LNCaP clone FGC (cell line): ENCODE results near the gene EVI5L.

Experiments used
- DNase-seq: peaks from one replicate; pipeline ENCODE4 v3.0.0-alpha.2; 2011; ENCODE audit warnings: low read depth
- H3K4me3 ChIP-seq: 2 replicates; pipeline ENCODE4 v1.5.1; 2011; ENCODE audit warnings: mild to moderate bottlenecking, low read depth, low read length, control low read depth
- TF ChIP-seq, protein P1 (sequence below): IDR thresholded peaks from 2 replicates; pipeline ENCODE4 v1.5.1; 2012; ENCODE audit warnings: mild to moderate bottlenecking; ENCODE audit not compliant: control insufficient read depth, insufficient read depth; ENCODE audit errors: extremely low read depth

Gene EVI5L

GRCh38 chr19:7908742-7909461 is 78.9 kb downstream of the EVI5L start:
- no peak overlapping the region for H3K4me3 ChIP-seq
- DNase-seq = no peak
- TF ChIP-seq, protein P1, sequence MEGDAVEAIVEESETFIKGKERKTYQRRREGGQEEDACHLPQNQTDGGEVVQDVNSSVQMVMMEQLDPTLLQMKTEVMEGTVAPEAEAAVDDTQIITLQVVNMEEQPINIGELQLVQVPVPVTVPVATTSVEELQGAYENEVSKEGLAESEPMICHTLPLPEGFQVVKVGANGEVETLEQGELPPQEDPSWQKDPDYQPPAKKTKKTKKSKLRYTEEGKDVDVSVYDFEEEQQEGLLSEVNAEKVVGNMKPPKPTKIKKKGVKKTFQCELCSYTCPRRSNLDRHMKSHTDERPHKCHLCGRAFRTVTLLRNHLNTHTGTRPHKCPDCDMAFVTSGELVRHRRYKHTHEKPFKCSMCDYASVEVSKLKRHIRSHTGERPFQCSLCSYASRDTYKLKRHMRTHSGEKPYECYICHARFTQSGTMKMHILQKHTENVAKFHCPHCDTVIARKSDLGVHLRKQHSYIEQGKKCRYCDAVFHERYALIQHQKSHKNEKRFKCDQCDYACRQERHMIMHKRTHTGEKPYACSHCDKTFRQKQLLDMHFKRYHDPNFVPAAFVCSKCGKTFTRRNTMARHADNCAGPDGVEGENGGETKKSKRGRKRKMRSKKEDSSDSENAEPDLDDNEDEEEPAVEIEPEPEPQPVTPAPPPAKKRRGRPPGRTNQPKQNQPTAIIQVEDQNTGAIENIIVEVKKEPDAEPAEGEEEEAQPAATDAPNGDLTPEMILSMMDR = no peak

GRCh38 chr19:7909471-7910067 is 79.6 kb downstream of the EVI5L start:
- TF ChIP-seq, protein P1 = no peak
- H3K4me3 ChIP-seq = no peak overlapping the region
- no peak for DNase-seq

DNA sequence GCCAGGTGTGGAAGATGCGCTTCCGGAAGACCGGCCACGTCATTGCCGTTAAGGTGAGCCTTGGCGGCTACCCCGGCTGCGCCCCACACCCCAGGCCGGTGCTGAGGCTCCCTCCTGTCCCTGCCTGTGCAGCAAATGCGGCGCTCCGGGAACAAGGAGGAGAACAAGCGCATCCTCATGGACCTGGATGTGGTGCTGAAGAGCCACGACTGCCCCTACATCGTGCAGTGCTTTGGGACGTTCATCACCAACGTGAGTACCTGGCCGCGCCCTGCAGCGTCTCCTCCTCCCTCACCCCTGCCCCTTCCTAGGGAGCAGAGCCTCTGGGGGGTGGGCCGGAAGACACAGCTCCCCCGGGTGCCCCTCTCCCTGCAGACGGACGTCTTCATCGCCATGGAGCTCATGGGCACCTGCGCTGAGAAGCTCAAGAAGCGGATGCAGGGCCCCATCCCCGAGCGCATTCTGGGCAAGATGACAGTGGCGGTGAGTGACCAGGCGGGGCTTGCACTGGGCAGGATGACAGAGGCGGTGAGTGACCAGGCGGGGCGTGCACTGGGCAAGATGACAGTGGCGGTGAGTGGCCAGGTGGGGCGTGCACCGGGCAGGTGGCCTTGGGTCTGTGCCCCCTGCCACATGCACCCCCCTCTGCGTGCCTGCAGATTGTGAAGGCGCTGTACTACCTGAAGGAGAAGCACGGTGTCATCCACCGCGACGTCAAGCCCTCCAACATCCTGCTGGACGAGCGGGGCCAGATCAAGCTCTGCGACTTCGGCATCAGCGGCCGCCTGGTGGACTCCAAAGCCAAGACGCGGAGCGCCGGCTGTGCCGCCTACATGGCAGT is 80.5 kb downstream of the EVI5L start:
- TF ChIP-seq, protein P1 = no peak
- no peak overlapping the region for H3K4me3 ChIP-seq
- no peak for DNase-seq

DNA sequence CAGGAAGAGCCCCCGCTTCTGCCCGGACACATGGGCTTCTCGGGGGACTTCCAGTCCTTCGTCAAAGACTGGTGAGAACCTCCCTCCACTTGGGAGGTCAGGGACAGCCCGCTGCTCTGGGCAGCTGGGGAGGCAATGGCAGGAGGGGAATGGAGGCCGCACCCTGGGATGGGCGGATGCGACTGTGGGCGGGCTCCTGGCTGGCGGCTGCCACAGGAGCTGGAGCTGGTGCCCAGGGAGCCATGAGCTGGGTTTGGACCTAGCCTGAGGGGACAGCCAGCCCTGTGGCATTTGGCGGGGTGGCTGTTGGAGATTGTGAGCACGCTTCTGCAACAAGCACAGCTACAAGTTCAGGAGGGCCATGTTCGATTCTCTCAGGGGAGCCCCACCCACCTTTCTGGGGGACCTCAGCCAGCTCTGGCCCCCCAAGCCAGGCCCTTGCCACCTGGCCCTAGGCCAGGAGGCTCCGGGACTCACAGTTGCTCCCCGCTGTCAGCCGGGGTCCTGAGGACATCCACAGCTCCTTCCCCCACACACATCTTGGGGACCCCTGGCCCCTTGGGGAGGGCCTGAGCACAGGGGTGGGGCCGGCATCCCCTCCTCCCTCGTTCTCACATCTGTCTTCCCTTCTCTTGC is 81.6 kb downstream of the EVI5L start:
- DNase-seq = no peak
- TF ChIP-seq, protein P1 = no peak
- H3K4me3 ChIP-seq = no peak overlapping the region

DNA sequence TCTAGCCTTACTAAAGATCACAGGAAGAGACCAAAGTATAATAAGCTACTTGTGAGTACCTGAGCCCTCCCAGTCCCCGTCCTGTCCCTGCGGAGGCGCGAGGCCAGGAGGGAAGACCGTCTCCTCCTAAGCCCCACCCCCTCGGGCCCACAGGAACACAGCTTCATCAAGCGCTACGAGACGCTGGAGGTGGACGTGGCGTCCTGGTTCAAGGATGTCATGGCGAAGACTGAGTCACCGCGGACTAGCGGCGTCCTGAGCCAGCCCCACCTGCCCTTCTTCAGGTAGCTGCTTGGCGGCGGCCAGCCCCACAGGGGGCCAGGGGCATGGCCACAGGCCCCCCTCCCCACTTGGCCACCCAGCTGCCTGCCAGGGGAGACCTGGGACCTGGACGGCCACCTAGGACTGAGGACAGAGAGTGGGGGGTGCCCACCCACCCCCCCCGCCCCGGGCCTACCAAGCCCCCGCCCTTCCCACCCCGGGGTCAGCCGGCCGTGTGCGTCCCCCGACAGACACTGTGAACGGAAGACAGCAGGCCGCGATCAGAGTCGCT is 82.2 kb downstream of the EVI5L start:
- no peak for DNase-seq
- TF ChIP-seq, protein P1 = no peak
- no peak overlapping the region for H3K4me3 ChIP-seq

DNA sequence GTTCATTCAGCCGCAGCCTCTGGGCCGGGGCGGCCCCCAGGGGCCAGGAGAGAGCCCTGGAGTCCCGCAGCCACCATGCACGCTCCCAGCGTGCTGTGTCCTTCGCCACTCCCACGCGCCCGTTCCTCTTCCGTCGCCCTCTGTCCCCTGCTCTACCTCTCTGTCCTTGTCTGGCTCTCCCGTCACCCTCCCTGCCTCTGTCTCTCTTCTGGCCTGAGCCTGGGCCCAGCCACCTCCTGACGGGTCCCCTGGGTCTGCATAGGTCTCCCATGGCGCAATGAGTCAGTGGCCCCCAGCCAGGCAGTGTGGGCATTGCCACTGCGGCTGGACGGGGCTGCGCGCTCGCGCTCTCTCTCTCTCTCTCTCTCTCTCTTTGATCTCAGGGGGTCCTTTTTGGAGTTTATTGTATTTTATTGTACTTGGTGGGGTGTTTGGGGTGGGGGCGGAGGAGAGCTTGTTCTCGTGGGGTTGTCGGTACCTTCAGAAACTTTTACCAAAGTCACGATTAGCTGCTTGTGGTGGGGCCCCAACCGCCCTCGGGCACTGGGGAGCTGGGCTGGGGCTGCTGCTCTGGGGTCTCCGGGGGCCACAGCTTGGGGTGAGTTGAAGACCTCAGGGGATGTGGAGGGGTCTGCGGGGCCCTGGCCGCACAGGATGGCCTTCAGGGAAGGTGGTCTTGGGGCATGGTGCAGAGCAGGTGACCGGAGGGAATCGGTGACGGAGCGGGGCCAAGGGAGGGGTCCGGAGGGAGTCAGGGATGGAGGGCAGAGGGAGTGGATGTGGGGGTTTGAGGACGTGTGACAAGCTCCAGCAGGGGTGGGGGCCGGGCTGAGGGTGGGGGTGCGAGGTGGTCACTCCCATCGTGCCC is 82.9 kb downstream of the EVI5L start:
- TF ChIP-seq, protein P1 = no peak
- no peak overlapping the region for H3K4me3 ChIP-seq
- DNase-seq = no peak
